H1 (cell line): ENCODE measurements around the gene CCDC8. TPM values are rescaled to one million over a fixed set of nuclear protein-coding genes. Genes with fewer than 3 reads are reported as not detected.

Experiments used
- GTF2F1 ChIP-seq: IDR thresholded peaks from 2 replicates; pipeline ENCODE4 v1.6.1; 2012; ENCODE audit warnings: low read depth, low read length, improper control_type of control experiment, borderline replicate concordance
- HDAC6 ChIP-seq: IDR thresholded peaks from one replicate; pipeline ENCODE4 v1.7.1; 2012; ENCODE audit warnings: low read depth, mild to moderate bottlenecking, inconsistent platforms, low read length, moderate library complexity
- PHF8 ChIP-seq: fragments of 200-600 bp; sonication (generic); conservative IDR thresholded peaks from 2 replicates; pipeline ENCODE4 v1.7.1; 2012; ENCODE audit warnings: low read depth, mild to moderate bottlenecking, inconsistent platforms, low read length, moderate library complexity
- TCF12 ChIP-seq: IDR thresholded peaks from 2 replicates; pipeline ENCODE4 v1.6.1; 2011; ENCODE audit warnings: low read depth, mild to moderate bottlenecking, low read length
- polyA plus RNA-seq, 7 experiments: library from polyadenylated mRNA; depleted of rRNA in 3 of 7; stranded (reverse) in 5 of 7; unstranded in 2 of 7; fragments of >200 nt in 5 of 7; fragments of 200-250 nt in 2 of 7; gene quantifications; 1 replicate in 5 of 7; 2 replicates in 1 of 7; 4 replicates in 1 of 7; pipeline versions ENCODE4 v1.2.1 to v1.2.3, GENCODE V29; 2011 to 2013; ENCODE audit warnings: missing spikeins in 2 of 7, mixed read lengths in 2 of 7
- total RNA-seq: library from RNA; stranded (reverse); fragmentation: NEBNext Ultra II Directional; extraction: Animal tissue kit (Norgen Biotek cat#: 25700); gene quantifications from 2 replicates; pipeline ENCODE4 v1.2.1, GENCODE V29; 2021

The CCDC8 gene
- total and polyA plus RNA-seq, 2 of the 8 experiments (the other 6 are each of a cell fraction or from before 2014, with no cell fraction given) = 4.9 to 13.6 TPM

DNA sequence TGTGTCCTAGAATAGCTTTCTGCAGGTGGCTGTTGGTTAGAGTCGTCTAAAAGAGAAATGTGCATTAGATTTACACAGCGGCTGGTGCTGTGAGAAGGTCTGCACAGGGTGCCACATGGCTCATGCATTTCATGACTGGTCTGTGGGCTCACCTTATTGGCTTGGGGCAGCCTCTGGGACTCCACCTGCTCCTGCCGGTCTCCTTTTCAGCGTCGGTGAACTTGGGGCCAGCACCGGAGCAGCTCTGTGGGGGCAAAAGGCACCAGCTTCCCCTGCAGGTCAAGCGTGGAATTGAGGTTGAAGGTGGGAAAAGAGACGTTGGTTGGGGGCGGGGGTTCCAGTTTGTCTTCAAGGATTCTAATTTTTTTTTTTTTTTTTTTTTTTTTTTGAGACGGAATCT lies 18.5 kb upstream of the CCDC8 start (continued):
- TF ChIP-seq PHF8 (no peak), HDAC6 (no peak), GTF2F1 (no peak), TCF12 (no peak)
